HepG2 (cell line): ENCODE results near the gene ST3GAL2.

Experiments
- CCAR2 ChIP-seq: fragments of 200-400 bp; formaldehyde crosslinking; optimal IDR thresholded peaks from 2 replicates; pipeline ENCODE3; 2018; ENCODE audit warnings: low read depth, mild to moderate bottlenecking, low read length, moderate library complexity
- CHD4 ChIP-seq: fragments of 200-600 bp; sonication (generic); IDR thresholded peaks from 2 replicates; pipeline ENCODE4 v1.7.0; 2017; ENCODE audit warnings: mild to moderate bottlenecking, low read length, borderline replicate concordance
- GFI1 ChIP-seq: sonication (generic); formaldehyde crosslinking; IDR thresholded peaks from 2 replicates; pipeline ENCODE4 v1.5.0; 2020; ENCODE audit warnings: missing genetic modification reagents, mild to moderate bottlenecking, borderline replicate concordance
- MYC ChIP-seq: sonication (generic); formaldehyde crosslinking; IDR thresholded peaks from 2 replicates; pipeline ENCODE4 v1.9.0; 2021; ENCODE audit warnings: missing genetic modification reagents, borderline replicate concordance
- NR2F2 ChIP-seq: IDR thresholded peaks from 2 replicates; pipeline ENCODE4 v1.6.1; 2012; ENCODE audit warnings: low read depth, inconsistent platforms, borderline replicate concordance
- TARDBP ChIP-seq: sonication (generic); formaldehyde crosslinking; IDR thresholded peaks from 2 replicates; pipeline ENCODE4 v1.8.0; 2022; ENCODE audit warnings: mild to moderate bottlenecking, missing genetic modification reagents
- ZBTB20 ChIP-seq: sonication (generic); formaldehyde crosslinking; IDR thresholded peaks from 2 replicates; pipeline ENCODE4 v1.8.1; 2023; ENCODE audit warnings: missing genetic modification reagents, low read depth, mild to moderate bottlenecking, borderline replicate concordance
- ZNF737 ChIP-seq: sonication (generic); formaldehyde crosslinking; IDR thresholded peaks from 2 replicates; pipeline ENCODE4 v1.5.0; 2020; ENCODE audit warnings: missing genetic modification reagents, mild to moderate bottlenecking, borderline replicate concordance
- TF ChIP-seq, protein P1 (sequence below), 2 experiments: sonication (generic) in 1 of 2; formaldehyde crosslinking in 1 of 2; IDR thresholded peaks; 2 replicates each; pipeline versions ENCODE4 v1.5.1 to v1.6.1; 2011 to 2020; ENCODE audit warnings: borderline replicate concordance in 1 of 2, low read depth in 1 of 2, low read length in 1 of 2, mild to moderate bottlenecking in 1 of 2, missing genetic modification reagents in 1 of 2, moderate library complexity in 1 of 2
- TF ChIP-seq, protein P2 (sequence below): sonication (generic); formaldehyde crosslinking; IDR thresholded peaks from 2 replicates; pipeline ENCODE4 v1.5.0; 2020; ENCODE audit warnings: mild to moderate bottlenecking, missing genetic modification reagents, moderate library complexity
- TF ChIP-seq, protein P3 (sequence below): sonication (generic); formaldehyde crosslinking; IDR thresholded peaks from 2 replicates; pipeline ENCODE4 v1.9.0; 2021; ENCODE audit warnings: missing genetic modification reagents, mild to moderate bottlenecking, borderline replicate concordance

DNA sequence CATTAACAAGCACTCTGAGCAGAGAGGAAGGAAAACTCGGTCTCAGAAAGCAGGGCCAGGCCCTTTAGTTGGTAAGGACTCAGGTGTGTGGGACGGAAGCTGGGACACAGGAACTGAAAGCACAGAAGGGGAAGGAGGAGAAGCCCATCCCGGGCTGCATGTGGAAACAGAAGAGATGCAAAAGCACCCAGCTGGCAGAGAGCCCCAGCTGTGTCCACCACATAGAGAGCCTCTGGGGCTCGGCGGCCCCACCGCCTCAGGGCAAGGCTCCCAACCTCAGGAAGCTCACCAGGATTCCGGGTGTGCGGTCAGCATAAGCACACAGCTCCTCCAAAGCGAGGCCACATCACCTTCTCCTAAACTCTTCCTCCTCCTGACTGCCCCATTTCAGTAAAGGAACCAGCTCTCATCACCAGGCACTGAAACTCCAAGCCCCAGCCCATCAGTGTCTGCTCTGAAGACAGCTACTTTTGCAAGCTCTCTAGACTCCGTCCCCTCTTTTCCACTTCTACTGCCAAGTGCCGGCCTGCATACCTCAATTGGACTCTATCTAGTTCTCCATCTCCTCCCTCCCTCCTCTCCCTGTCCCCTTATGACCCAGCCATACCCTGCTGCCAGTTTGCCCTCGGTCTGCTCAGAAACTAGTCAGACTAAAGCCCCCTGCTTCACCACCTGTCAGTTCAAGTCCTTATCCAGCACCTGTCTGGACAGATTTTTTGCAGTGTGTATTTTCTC, 6.0 kb downstream of the ST3GAL2 start:
- TF ChIP-seq, protein P1, sequence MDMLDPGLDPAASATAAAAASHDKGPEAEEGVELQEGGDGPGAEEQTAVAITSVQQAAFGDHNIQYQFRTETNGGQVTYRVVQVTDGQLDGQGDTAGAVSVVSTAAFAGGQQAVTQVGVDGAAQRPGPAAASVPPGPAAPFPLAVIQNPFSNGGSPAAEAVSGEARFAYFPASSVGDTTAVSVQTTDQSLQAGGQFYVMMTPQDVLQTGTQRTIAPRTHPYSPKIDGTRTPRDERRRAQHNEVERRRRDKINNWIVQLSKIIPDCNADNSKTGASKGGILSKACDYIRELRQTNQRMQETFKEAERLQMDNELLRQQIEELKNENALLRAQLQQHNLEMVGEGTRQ (IDR thresholded peaks at IDR 0.05; ENCODE audit: low read depth, low read length), result no peak
- TF ChIP-seq, protein P1 (CRISPR knock-in tag; IDR thresholded peaks at IDR 0.05; ENCODE audit: borderline replicate concordance), result no peak
- TF ChIP-seq ZBTB20 (no peak), ZNF737 (CRISPR knock-in tag) (no peak), MYC (CRISPR knock-in tag) (no peak), GFI1 (no peak), NR2F2 (no peak), TARDBP (no peak), CCAR2 (no peak), CHD4 (no peak)
- TF ChIP-seq, protein P2, sequence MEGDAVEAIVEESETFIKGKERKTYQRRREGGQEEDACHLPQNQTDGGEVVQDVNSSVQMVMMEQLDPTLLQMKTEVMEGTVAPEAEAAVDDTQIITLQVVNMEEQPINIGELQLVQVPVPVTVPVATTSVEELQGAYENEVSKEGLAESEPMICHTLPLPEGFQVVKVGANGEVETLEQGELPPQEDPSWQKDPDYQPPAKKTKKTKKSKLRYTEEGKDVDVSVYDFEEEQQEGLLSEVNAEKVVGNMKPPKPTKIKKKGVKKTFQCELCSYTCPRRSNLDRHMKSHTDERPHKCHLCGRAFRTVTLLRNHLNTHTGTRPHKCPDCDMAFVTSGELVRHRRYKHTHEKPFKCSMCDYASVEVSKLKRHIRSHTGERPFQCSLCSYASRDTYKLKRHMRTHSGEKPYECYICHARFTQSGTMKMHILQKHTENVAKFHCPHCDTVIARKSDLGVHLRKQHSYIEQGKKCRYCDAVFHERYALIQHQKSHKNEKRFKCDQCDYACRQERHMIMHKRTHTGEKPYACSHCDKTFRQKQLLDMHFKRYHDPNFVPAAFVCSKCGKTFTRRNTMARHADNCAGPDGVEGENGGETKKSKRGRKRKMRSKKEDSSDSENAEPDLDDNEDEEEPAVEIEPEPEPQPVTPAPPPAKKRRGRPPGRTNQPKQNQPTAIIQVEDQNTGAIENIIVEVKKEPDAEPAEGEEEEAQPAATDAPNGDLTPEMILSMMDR (CRISPR knock-in tag), result no peak
- TF ChIP-seq, protein P3, sequence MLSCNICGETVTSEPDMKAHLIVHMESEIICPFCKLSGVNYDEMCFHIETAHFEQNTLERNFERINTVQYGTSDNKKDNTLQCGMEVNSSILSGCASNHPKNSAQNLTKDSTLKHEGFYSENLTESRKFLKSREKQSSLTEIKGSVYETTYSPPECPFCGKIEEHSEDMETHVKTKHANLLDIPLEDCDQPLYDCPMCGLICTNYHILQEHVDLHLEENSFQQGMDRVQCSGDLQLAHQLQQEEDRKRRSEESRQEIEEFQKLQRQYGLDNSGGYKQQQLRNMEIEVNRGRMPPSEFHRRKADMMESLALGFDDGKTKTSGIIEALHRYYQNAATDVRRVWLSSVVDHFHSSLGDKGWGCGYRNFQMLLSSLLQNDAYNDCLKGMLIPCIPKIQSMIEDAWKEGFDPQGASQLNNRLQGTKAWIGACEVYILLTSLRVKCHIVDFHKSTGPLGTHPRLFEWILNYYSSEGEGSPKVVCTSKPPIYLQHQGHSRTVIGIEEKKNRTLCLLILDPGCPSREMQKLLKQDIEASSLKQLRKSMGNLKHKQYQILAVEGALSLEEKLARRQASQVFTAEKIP, result no peak
